Pulmonary artery endothelial cell (primary cell): ENCODE data around the gene KIF1B. TPM values are rescaled to one million over a fixed set of nuclear protein-coding genes. Genes with fewer than 3 reads are reported as not detected.

Experiments
- DNase-seq: peaks from one replicate; pipeline ENCODE4 v3.0.0-alpha.2; 2011; ENCODE audit warnings: low read depth, low spot score
- total RNA-seq: library from RNA; depleted of rRNA; stranded (reverse); fragments of >200 nt; gene quantifications from 2 replicates; pipeline ENCODE4 v1.2.3, GENCODE V29; 2014

KIF1B gene
- total RNA-seq, 1 donor from 2014 or later, result 28.0 TPM

- DNase-seq, result no peak
Observed at GRCh38 chr1:10272274-10272673, 61.9 kb downstream of the KIF1B start.

- DNase-seq, result no peak
Observed at GRCh38 chr1:10278880-10279279, 68.5 kb downstream of the KIF1B start.

GRCh38 chr1:10280439-10281350 lies 70.3 kb downstream of the KIF1B start:
- no peak for DNase-seq

- DNase-seq, result no peak
Observed at GRCh38 chr1:10283318-10283984, 73.1 kb downstream of the KIF1B start.

GRCh38 chr1:10286244-10286643 lies 75.9 kb downstream of the KIF1B start:
- DNase-seq, result no peak

GRCh38 chr1:10287023-10287645 lies 76.8 kb downstream of the KIF1B start:
- DNase-seq, result no peak

- no peak for DNase-seq
Observed at GRCh38 chr1:10288029-10288615, 77.8 kb downstream of the KIF1B start.

- no peak for DNase-seq
Observed at GRCh38 chr1:10291705-10292104, 81.3 kb downstream of the KIF1B start.

GRCh38 chr1:10292188-10292587 lies 81.8 kb downstream of the KIF1B start:
- DNase-seq, result no peak

GRCh38 chr1:10295481-10296085 lies 85.2 kb downstream of the KIF1B start:
- no peak for DNase-seq

- DNase-seq, result no peak
Observed at GRCh38 chr1:10299151-10299550, 88.8 kb downstream of the KIF1B start.

- DNase-seq, result no peak
Observed at GRCh38 chr1:10302416-10302815, 92.0 kb downstream of the KIF1B start.

- DNase-seq, result no peak
Observed at GRCh38 chr1:10304295-10304694, 93.9 kb downstream of the KIF1B start.

GRCh38 chr1:10306435-10306834 lies 96.1 kb downstream of the KIF1B start:
- no peak for DNase-seq

- no peak for DNase-seq
Observed at GRCh38 chr1:10308001-10308400, 97.6 kb downstream of the KIF1B start.

- DNase-seq, result no peak
Observed at GRCh38 chr1:10309243-10310011, 99.1 kb downstream of the KIF1B start.

GRCh38 chr1:10316752-10317151 lies 106.4 kb downstream of the KIF1B start:
- no peak for DNase-seq

- no peak for DNase-seq
Observed at GRCh38 chr1:10319750-10320149, 109.4 kb downstream of the KIF1B start.

GRCh38 chr1:10320336-10320735 lies 110.0 kb downstream of the KIF1B start:
- no peak for DNase-seq

- no peak for DNase-seq
Observed at GRCh38 chr1:10322821-10323220, 112.5 kb downstream of the KIF1B start.

- DNase-seq, result no peak
Observed at GRCh38 chr1:10324627-10325026, 114.3 kb downstream of the KIF1B start.
